PFSK-1 (cell line): ENCODE measurements around the gene ZNF276.

Experiments used
- SIN3A ChIP-seq: IDR thresholded peaks from 2 replicates; pipeline ENCODE4 v1.6.1; 2012; ENCODE audit warnings: mild to moderate bottlenecking, low read length, moderate library complexity, borderline replicate concordance; ENCODE audit not compliant: insufficient read depth
- TAF1 ChIP-seq: IDR thresholded peaks from 2 replicates; pipeline ENCODE4 v1.6.1; 2012; ENCODE audit warnings: low read length, control low read depth, borderline replicate concordance; ENCODE audit not compliant: insufficient read depth
- TF ChIP-seq, protein P1 (sequence below), 2 experiments: IDR thresholded peaks; 2 replicates each; pipeline versions ENCODE4 v1.6.1 to v1.8.0; 2011 to 2012; ENCODE audit warnings: low read depth in 2 of 2, low read length in 2 of 2, control low read depth in 1 of 2, inconsistent platforms in 1 of 2, mild to moderate bottlenecking in 1 of 2, moderate library complexity in 1 of 2; ENCODE audit not compliant: insufficient read depth in 1 of 2

DNA sequence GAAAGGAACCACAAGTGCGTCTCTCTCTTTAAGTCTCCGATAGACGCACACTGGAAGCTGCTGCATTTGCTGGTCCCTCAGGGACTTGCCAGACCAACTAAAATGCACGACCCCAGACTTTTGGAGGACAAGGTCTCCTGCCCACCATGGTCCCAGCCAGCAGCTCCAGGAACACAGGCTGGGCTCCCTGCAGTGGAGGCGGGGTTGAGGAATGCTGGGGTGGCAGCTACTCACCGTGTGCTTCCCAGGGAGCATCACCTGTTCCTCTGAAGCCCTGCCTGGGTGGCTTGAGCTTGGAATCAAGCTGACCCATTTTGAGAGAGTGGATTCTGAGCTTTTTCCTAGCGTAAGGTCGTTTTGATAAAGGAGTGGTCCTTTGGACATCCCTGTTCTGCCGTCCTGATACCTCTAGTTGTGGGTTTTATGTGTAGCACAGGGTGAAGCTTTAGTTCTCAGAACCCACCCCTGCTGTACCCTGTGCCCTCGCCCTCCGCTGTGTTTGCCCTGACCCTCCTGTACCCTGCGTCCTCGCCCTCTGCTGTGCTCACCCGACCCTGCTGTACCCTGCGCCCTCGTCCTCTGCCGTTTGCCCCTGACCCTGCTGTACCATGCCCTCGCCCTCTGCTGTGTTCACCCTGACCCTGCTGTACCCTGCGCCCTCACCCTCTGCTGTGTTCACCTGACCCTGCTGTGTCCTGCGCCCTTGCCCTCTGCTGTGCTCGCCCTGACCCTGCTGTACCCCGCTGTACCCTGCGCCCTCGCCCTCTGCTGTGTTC, 11.0 kb downstream of the ZNF276 start:
- TF ChIP-seq TAF1, result no peak
- TF ChIP-seq, protein P1, sequence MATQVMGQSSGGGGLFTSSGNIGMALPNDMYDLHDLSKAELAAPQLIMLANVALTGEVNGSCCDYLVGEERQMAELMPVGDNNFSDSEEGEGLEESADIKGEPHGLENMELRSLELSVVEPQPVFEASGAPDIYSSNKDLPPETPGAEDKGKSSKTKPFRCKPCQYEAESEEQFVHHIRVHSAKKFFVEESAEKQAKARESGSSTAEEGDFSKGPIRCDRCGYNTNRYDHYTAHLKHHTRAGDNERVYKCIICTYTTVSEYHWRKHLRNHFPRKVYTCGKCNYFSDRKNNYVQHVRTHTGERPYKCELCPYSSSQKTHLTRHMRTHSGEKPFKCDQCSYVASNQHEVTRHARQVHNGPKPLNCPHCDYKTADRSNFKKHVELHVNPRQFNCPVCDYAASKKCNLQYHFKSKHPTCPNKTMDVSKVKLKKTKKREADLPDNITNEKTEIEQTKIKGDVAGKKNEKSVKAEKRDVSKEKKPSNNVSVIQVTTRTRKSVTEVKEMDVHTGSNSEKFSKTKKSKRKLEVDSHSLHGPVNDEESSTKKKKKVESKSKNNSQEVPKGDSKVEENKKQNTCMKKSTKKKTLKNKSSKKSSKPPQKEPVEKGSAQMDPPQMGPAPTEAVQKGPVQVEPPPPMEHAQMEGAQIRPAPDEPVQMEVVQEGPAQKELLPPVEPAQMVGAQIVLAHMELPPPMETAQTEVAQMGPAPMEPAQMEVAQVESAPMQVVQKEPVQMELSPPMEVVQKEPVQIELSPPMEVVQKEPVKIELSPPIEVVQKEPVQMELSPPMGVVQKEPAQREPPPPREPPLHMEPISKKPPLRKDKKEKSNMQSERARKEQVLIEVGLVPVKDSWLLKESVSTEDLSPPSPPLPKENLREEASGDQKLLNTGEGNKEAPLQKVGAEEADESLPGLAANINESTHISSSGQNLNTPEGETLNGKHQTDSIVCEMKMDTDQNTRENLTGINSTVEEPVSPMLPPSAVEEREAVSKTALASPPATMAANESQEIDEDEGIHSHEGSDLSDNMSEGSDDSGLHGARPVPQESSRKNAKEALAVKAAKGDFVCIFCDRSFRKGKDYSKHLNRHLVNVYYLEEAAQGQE (IDR thresholded peaks at IDR 0.05; ENCODE audit: insufficient read depth in 1 of 2, low read depth in 2 of 2, low read length in 2 of 2), result no peak
- no peak for TF ChIP-seq SIN3A
